Effector CD4-positive, alpha-beta T cell (primary cell): ENCODE data around the gene DSCAM.

Experiments
- DNase-seq: peaks from one replicate; pipeline ENCODE4 v3.0.0-alpha.2; 2020

Gene DSCAM

DNA sequence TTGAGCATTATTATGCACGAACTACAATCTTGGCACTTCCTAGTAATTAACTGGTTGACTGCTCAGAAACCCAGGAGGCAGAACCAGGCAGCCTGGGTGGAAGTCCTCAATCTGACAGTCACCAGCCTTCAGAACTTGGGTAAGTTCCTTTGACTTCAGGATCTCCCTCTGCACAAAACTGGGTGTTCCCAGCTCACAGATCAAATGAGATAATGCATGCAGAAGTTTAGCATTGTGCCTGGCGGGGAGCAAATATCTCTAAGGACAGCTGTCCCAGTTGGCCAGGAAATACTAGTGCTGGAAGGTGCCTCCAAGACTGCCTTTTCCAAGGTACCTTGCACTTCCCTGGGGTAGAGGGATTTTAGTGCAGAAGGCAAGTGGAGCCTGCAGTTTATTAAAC, 684.9 kb downstream of the DSCAM start:
- no peak for DNase-seq

DNA sequence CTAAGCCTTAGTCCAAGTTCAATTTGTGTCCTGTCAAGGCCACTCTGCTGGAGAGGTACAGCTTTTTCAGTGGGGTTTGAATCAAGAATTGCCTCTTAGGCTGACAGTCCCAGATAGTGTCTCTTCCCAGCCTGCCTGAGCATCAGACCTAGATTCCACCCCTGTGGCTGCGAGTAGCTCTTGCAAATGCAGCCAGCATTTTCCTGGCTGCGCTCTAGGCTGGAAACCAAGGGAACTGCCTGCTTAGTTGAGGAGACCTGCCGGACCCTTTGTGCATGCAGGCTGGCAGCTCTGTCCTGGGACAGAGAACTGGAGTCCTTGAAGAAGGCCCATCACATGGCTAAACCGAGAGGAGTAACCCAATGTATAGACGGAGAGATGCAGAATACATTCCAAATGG, 686.0 kb downstream of the DSCAM start:
- DNase-seq = no peak

DNA sequence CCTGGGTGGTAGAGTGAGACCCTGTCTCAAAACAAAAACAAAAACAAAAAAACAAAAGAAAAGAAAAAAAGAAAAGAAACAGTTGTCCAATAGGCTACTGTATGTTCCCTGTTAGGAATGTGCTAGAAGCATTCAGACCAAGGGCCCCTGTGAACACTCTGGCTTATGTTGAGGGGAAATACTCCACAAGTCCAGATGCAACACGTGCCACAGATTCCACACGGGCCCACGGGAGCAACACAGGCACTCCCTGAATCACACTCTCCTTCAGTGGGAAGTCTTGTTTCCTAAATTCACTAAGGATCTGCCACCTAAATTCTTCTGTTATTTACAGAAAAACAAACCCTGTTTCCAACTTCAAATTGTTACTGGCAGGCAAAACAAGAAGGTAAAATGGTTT, 688.6 kb downstream of the DSCAM start:
- no peak for DNase-seq

DNA sequence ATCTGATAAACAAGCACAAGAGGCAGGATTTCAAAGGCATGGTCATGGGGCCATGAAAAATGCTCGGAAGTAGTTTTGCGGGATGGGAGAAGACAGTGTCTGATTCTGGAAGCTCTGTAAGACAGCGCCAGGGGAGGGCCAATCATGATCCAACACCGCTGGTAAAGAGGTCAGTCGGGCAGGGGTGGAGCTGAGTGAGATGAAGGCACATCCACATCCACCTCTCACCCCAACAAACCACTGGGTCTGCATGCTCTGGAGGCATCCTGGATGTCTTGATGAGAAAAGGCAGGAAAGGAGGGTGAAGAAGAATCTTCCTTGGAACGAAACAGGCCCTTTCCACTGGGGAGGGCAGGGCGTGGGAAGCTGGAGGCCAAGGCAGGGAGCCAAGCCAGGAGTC, 691.4 kb downstream of the DSCAM start:
- no peak for DNase-seq

DNA sequence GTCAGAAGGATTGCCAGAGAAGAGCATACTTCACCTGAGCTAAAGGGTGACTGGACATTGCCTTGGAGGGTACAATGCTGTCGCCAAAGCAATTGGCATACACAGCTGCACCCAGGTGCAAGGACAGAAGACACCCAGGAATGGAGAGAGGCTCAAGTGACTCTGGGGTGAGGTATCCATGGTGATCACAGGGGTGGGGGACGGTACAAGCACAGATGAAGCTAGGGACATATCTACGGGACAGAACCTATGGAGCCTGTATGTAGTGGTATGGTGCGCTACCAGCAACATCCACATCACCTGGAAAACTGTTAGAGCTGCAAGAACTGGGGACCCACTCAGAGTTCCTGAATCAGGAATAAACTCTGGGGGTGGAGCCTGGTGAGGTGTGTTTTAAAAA, 693.6 kb downstream of the DSCAM start:
- no peak for DNase-seq

DNA sequence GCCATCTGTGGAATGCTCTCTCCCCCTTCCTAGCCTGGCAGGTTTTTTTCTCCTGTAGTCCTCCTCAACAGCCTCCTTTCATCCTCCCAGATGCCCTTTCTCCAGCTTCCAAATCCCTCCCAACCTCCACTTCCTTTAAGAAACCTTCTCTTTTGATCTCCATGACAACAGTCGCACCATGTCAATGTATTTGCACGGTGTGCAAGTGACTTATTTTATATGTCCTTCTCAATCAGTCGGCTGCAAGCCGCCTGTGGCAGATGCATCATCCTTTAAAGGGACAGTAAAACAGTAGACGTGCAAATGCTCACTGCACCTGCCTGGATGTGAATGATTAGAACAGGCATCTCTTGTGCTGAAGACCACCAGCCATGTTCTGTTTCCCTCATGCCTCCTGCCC, 694.5 kb downstream of the DSCAM start:
- DNase-seq = no peak

DNA sequence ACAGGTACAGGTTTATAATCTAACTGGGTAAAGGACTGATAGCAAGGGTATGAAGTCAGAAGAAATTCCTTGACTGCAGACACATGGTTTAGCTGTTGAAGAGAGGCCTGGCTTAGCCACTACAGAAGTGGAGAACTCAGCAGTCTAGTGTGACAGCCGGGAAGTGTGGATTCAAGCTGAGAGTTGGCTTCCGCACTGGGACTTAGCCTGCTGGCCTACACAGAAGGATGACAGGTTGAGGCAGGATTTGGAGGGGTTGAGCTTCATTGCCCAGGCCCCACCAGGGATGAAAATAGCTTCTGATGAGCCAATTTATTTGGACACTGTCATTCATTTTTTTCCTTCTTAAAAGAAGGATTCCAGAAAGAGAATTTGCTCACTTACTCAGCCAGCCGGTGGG, 695.3 kb downstream of the DSCAM start:
- no peak for DNase-seq

DNA sequence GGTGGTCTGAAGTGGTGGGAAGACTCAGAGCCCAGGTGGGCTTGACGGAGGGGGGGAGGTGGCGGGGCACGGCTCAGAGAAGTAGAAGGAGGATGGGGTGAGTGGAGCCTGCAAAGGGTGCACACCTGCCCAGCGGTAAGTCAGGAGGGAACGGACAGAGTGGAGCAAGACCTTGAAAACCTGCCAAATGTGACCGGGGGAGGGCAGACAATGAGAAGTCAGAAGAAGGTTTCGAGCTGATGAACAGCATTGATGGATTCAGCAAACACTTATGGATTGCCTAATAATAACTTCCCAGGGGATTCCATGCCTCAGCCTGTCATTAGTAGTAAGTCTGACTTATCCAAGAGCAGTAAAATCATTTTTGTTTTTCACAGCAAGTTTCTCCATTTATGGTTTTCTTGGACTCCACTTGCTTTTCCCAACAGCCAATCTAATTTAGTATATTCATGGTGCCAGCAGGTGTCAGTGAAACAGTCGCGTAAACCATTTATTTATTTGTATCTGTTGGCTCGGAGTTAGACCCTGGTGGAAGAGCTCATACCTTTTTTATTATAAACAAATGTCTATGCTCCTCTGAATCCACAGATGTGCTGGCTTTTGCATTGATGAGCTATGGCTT, 700.6 kb downstream of the DSCAM start:
- DNase-seq = no peak

DNA sequence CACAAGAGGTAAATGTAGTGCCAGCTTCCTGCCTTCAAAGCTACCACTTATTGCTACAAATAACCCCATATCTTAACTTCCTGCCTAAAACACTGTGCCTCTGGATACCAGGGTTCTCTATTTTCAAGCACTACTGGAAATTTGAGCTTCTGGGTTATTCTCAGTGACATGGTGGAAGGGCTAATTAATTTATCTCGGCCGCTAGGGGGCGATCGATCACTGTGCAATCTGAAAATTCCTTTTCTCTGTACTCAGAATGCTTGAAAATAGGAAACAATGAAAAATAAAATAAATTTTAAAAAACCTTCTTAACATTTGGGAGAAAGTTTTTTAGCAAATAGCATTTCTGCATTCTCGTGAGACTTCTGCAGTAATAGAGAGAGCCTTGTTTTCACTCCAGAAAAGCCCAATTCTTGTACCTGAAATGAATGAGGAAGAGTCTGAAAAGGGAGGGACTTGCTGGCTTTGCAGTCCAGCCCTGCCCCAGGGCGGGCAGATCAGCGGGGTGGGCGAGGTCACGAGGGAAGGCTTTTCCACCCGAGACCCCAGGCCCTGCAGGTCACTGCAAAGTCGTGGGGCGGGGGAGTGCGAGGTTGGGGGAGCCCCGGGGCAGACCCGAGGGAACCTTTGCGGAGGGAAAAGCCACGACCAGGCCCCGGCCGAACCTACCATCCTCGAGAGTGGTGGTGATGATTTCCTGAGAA, 703.0 kb downstream of the DSCAM start:
- no peak for DNase-seq

DNA sequence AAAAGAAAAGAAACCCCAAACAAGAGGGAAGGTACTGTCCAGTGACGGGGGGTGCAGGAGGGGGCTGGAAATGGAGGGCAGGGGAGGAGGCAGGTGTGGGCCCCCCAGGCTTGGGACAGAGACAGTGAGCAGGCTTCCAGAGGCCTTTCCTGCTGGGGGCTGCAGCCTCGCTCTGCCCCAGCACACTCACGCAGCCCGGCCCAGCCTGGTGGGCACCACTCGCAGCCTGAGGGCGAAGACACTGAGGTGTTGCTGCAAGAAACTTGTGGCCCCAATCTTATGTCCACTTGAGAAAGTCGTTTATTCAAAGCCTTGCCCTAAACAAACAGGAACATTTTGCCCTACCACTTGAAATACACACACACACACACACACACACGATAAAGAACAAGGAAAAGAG, 705.3 kb downstream of the DSCAM start:
- no peak for DNase-seq

DNA sequence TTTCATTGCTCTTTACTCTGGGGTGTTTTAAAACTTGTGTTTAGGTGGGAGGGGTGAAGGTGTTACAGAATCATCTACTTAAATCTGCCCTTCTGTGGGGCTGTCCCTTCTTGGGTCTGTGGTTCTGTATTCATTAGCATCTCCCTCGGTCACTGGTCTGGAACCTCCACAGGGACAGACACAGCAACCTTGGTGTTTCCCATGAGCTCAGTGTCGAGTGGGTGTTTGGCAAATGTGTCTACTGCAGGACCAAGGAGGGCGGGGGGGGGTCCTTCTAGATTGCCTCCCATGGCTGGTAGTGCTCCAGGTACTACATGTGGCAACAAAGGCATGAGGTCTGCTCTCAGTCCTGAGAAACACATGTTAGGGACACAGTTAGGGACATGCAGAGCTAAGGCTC, 706.3 kb downstream of the DSCAM start:
- no peak for DNase-seq

DNA sequence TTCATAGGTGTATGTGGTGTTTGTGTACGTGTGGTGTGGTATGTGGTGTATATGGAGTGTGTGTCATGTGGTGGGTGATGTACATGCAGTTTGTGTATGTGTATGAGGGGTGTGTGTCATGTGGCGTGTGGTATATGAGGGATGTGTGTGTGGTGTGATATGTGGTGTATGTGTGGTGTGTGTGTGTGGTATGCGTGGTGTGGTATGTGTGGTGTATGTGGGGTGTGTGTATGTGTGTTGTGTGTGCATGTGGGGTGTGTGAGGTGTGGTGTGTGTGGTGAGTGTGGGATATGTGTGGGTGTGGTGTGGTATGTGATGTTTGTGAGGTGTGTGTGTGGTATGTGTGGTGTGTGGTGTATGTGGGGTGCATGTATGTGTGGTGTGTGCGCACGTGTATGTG, 707.3 kb downstream of the DSCAM start:
- DNase-seq = no peak

DNA sequence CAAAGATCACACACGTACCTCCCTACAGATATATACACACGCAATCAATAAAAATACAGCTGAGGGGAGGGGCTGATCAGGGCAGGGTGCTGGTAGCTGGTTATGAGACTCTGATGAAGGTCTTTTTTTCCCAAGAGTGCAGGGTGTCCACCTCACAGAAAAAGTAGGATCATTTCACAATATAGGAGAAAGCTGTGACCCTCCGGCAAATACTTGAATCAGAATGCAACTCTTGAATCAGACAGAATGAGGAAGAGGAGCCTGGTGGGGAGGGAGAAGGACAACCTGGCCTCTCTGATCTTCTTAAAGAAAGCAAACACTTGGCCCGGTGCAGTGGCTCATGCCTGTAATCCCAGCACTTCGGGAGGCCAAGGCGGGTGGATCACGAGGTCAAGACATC, 710.4 kb downstream of the DSCAM start:
- no peak for DNase-seq

DNA sequence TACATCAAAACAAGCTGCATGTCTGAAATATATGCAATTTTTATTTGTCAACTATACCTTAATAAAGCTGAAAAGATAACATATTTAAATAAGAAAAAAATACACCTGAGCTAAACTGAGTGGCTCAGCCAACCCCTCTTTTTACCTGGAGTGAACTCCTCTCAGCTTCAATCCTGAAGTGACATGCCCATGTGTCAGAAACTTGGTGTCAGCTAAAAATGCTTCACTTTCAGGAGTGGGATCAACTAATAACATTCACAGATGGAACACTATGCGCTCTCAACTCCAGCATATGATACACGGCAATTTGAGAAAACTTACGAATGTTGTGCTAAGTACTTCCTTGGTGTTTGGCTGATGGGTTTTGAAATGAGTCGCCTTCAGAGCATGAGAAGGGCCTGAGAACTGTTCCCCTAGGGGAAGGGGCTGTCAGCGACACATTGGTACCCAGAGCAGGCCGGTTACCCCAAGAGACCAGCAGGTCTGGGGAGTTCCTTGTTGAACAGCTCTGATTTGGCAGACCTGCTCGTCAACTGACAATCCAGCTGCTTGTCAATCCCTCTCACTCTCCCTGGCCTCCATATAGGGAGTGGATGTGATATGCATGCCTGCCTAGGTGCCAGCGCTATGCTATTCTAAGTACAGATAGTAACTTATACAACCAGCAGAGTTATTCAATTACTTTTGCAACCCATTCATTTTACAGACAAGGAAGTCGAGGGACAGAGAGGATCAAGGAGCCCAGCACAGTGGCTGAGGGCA, 712.0 kb downstream of the DSCAM start:
- no peak for DNase-seq

DNA sequence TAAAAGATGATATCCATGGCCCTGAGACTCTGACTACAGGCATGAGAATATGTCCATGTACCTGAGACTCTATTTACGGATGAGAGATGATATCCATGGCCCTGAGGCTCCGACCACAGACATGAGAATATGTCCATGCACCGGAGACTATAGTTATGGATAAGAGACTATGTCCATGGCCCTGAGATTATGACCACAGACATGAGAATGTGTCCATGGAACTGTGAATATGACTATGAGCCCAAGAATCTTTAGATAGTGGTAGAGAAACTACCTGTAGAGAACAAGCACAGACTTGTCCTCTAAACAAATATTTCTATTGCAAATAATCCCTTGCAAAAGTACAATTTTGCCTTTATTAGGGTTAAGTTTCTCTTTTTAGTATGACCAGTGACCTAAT, 716.5 kb downstream of the DSCAM start:
- no peak for DNase-seq

DNA sequence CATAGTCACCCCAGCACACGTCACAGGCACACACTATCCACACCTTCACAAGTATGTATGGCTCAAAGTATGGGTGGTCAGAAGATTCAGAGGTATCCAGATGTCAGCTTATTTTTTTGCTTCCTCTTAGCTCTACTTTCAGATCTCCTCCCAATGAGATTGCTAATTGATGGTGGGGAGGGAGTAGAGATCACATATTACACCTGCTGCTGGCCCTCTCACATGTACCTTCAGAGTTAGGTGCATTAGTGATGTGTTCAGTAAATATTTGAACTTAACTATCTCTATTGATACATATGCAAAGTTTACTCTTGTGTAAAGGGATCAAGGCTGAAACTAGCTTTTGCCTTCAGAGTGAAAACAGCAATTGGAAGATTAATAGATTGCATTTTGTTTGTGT, 717.1 kb downstream of the DSCAM start:
- DNase-seq = no peak

DNA sequence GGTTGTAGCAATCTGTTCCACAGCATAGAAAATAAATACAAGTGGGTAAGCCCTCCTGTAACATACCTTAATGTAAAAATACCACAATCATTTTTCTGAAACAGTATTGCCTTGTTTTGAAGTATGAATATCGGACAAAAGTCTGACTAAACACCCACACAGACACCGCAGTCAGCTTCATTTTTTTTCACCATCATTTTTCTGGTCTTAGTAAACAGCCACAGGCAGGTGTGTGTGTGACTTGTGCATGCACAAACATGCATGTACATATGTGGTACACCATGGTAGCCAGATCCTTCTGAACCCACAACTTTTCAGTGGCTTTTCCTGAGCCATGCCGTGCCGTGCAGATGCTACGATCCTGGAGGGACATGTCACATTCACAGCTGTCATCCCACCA, 718.1 kb downstream of the DSCAM start:
- no peak for DNase-seq

DNA sequence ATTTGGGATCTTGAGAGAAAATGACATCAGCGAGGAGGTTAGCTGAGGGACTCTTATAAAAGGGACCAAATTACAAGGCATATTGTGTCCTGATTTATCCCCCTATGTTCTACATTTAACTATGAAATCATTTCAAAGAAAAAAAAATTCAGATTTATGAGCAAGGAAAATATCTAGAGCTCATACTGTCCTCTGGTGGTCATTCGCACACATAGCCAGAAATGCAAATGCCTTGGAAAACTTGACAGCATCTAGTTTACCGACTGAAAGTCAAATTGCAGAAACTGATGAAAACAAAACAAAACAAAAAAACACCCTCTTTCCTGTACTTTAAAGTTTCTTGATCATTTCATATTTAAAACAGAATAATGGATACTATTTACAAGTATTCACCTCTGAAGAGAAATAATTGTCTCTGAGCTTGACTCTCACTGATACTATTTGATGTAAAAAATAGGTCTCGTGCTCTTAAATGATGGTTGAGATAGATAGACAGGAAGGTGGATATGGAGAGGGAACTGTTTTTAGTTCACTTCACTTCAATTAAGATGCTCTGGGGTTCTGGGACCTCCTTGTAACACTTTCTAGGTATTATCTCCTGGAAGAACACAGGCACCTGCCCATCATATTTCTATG, 725.9 kb downstream of the DSCAM start:
- DNase-seq = no peak

DNA sequence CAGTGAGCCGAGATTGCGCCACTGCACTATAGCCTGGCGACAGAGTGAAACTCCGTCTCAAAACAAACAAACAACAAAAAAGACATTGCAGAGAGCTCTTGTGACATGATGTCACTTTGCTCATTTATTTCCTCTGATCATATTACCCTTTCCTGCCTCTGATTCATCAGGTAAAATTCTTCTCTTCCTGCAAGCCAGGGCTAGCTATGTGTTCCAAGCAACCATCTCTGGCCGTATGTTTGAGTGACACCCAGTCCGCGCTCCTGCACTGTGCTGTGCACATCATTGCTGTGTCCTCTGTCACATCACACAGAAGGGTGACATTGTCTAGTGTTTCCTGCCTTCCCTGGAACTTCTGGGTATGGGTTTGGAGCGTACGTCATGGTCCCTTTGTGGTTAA, 728.4 kb downstream of the DSCAM start:
- DNase-seq = no peak

DNA sequence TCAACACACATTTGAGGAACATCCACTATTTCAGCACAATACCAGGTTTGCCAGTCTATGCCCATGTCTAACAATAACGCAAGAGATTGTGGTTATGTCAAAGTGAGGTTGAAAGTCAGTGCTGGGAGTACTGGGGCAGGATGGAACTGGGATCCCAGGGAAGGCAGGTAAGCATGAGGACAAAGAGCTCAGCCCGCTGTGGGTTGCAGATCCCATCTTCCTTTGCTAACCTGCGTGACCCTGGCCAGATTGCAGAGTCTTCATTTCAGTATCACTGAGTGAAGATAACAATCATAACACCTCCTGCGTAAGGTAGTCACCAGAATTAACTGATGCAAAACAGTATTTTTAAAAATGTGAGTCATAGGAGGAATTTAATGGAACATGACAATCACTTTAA, 729.7 kb downstream of the DSCAM start:
- no peak for DNase-seq

DNA sequence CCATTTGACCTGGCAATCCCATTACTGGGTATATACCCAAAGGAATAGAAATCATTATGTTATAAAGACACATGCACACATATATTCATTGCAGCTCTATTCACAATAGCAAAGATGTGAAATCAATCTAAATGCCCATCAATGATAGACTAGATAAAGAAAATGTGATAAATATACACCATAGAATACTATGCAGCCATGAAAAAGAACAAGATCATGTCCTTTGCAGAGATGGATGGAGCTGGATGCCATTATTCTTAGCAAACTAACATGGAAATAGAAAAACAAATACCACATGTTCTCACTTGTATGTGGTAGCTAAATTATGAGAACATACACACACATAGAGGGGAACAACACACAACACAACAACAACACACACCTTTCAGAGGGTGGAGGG, 731.2 kb downstream of the DSCAM start:
- no peak for DNase-seq

DNA sequence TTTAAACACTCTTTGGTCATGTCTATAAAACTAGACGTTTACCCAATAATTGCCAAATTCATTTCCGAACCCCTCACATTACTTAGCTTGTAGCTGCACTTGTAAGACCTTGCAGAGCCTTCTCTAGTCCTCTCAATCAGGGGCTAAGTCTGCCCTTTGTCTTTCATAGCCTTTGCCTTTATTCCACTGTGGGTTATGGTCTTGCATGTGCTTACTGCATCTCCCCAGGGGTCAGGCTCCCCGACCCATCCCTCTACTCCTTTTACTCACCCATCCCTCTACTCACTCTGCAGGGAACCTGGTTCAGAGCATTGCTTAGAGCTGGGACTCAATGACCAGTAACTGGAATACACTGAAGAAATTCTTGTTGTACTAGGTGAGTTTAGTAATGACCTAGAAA, 744.3 kb downstream of the DSCAM start:
- DNase-seq = no peak

DNA sequence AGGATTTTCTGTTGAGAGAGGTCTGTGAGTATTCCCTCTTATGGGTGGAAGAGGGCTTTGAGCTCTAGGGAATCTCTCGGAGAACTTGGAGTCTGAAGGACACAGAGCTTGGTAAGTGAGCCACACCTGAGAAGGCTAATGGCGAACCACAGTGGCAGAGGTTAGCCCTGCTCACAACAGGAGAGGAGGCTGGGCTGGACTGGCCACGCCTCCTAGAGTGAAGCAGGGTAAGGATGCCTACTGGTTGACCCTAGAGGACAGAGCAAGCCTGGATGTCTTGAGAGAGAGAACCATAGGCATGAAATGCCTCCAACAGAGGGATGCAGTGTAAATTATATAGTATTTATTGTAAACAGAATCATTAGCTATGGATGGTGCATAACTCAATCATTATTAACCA, 747.1 kb downstream of the DSCAM start:
- no peak for DNase-seq

DNA sequence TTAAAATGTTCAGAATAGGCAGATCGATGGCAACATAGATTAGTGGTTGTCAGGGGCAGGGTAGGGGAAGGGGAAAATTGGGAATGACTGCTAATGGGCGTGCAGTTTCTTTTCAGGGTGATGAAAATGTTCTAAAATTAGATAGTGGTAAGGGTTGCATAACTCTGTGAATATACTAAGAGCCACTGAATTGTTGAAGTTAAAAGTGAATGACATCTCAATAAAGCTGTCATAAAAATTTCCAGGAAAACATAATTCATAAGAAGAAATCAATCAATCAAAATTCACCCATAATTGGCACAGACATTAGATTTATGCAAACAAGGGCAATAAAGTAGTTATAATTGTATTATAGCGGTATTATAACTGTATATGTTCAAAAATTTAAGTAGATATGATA, 751.5 kb downstream of the DSCAM start:
- no peak for DNase-seq
